ENCODE measurements around the gene OTULINL.

Gene OTULINL

DNA sequence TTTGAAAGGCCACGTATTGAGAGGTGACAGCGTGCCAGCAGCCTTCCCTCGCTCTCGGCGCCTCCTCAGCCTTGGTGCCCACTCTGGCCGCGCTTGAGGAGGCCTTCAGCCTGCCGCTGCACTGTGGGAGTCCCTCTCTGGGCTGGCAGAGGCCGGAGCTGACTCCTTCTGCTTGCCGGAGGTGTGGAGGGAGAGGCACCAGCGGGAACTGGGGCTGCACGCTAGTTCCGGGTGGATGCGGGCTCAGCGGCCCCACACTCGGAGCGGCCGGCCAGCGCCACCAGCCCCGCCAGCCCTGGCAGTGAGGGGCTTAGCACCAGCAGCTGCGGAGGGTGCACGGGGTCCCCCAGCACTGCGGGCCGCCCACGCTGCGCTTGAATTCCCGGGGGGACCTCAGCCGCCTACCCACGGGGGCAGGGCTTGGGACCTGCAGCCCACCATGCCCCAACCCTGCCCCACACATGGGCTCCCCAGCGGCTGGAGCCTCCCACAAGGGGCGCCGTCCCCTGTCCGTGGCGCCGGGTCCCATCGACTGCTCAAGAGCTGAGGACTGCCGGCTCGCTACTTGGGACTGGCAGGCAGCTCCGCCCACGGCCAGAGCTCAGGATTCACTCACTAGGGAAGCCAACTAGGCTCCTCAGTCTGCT, 4.4 kb upstream of the OTULINL start:
- no peak for DNase-seq

DNA sequence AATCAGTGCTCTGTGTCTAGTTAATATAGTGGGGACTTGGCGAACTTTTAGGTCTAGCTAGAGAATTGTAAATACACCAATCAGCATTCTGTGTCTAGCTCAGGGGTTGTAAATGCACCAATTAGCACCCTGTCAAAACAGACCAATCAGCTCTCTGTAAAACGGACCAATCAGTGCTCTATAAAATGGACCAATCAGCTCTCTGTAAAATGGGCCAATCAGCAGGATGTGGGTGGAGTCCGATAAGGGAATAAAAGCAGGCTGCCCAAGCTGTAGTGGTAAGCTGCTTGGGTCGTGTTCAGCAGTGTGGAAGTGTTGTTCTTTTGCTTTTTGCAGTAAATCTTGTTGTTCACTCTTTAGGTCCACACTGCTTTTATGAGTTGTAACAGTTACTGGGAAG, 3.6 kb upstream of the OTULINL start:
- no peak for DNase-seq

DNA sequence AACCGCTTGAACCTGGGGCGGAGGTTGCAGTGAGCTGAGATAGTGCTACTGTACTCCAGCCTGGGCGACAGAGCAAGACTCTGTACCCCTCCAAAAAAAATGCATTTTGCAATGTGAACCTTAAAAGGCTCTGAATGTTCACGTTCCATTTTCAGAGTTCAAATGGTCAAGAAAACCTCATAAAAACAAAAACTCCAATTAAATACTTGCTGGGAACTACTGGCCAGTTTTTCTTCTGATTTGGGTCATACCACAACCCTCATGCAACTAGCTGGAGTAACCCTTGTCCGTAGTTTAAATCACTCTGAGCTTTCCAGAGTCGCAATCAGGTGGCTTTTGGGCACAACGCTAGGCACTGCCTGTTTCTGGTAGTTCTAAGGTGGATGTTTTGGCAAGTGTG, 2.3 kb upstream of the OTULINL start:
- DNase-seq: no peak

DNA sequence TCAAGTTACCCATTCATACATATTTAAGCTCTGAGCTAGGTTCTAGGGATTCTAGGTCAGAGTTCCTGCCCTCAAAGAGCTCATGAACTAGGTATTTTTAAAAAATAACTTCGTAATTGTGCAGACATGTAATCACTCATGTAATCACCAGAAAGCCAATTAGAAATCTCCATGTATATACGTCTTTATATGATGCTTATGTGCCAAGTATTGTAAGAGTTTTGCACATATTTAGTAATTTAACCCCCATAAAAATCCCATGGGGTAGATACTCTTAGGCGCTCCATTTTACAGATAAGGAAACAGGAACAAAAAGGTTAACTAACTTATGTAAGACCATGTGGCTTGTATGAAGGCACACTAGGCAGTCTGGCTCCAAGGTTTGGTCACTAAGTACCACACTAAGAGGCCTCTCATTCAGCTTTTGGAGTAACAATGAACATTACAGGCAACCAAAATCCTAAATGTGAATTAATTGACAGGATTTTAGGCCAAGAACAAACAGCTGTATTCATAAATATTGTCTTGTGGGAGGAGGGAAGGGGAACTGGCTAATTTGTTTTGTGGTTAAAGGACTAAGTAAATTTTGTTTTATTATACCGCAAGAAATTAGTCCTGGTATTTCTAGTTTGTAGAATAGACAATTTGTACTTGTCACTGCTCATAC, 1.7 kb upstream of the OTULINL start:
- DNase-seq: no peak

DNA sequence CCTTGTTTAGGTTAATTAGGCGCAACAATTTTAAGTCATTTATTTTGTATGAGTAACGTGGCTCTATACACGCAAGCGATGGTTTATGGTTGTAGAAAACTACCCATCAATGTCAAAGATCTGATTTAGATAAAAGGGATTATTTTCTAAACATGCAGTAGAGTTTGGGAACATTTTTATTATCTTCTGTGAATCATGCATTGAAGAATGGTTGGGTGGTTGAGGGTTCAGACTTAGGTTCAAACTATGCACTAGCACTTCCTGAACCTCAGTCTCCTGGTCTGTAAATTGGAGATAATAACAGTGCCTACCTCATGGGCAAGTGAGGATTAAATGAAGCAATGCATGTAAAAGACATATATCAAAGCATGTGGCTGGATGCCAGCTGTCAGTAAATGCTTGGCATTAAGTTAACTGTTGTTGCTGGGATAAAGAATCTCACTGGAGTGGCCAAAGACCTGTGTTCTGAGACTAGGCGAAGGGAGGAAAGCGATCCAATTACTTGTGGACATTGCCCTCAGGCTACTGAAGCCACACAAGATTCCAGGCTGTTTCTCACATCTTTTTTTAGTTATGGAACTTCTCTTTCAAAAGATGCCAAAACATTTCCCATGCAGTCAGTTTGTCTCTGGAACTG, 1.1 kb upstream of the OTULINL start:
- DNase-seq: no peak

DNA sequence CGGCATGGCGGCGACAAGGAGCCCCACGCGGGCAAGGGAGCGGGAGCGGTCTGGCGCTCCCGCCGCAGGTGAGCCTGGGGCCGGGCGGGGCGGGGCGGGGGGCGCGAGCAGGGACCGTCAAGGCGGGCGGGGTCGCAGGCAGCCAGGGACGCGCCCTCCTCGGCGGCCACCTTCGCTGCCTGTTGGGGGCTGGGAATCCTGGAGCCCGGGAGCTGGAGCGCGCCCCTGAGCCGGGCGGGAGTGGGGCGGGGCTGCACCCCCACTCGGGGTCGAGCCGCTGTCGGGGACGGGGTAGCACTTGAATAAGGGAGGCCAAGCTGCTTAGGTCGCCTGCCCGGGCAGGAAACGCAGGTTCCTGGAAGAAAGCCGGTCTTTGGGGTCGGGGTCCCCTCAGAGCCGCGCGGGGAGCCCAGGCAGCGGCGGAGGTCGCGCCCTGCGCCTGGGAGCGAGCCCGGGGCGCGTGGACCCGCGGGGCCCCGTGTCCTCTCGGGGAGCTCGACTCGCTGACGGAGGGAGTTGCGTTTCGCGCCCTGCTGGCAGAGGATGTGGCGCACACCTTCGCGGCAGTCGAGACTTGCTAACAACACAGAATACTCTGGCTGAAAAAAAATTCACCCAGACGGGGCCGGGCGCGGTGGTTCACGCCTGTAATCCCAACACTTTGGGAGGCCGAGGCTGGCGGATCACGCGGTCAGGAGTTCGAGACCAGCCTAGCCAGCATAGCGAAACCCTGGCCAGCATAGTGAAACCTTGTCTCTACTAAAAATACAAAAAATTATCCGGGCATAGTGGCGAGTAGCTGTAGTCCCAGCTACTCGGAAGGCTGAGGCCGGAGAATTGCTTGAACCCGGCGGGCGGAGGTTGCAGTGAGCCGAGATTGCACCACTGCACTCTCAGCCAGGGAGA, 552 bp downstream of the OTULINL start:
- peak in 2 of 14 donors; percentile 44 to 68 for DNase-seq

DNA sequence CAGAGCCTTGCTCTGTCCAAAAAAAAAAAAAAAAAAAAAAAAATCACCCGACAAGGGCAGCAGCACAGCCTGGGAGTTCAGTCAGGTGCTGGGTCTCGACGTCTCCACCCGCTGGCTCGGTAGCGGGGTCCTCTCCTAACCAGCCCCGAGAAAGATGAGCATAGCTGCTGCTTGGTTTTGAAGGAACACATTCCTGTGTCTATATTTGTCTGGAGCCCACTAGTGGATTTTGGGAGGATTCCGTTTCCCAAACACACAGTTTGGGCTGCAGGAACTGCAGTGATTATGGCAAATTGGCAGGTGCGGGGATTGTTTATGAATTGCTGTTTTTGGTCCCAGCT, 1.2 kb downstream of the OTULINL start:
- peak in 1 of 14 donors; percentile 45 for DNase-seq

DNA sequence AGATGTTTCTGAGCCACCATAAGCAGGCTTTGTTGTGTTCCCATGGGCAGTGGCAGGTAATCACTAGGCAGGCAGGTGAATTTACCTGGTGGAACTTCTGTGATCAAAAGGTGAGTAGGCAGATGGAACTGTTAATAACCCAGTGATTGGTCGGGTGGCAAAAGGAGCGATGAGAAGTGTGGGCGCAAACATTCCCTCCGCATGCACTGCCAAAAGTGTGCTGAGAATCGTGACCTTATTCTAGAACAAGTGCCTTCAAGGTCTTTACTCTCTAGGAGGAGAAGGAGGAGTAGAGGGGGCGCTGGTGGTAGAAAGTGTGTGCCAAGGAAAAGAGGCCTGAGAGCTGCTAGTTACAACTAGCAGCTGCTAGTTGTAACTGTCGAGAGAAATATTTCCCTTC, 3.3 kb downstream of the OTULINL start:
- no peak for DNase-seq

DNA sequence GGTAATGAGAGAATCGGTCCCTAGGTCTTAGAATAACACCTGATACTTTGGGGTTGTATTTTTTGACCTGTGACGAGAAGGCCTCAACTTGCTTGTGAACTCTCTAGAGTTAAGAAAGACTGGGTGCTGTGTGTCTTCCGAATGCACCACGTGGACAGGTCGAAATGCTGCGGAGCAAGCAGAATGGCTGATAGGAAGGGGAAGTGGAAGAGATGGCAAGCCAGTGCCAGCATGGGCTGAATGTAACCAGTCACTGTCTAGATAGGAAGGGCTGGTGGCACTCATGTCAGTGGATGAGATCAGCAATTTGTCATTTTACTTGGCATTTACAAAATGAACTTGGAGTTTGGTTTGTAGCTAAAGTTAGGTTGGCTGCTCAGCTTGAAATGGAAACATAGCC, 5.6 kb downstream of the OTULINL start:
- DNase-seq: peak in 5 of 14 donors; percentile 35 to 53 (median 45)

DNA sequence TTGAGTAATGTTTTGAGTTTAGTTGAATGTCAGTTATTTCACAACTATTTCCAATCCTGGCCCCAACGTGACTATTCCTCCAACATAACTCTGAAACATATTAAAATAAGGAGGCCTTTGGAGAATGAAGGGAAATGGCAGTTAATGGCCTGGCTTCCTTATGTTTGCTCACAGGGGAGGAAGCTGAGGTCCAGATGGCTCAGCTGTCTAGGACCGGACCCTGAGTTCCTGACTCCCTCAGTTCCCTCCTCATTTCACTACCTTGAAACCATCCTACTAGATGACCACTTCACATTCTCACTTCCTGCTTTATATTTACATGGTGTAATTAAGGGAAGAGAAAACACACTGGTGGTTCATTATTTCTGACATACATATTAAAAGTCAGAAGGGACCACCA, 6.6 kb downstream of the OTULINL start:
- DNase-seq: no peak

DNA sequence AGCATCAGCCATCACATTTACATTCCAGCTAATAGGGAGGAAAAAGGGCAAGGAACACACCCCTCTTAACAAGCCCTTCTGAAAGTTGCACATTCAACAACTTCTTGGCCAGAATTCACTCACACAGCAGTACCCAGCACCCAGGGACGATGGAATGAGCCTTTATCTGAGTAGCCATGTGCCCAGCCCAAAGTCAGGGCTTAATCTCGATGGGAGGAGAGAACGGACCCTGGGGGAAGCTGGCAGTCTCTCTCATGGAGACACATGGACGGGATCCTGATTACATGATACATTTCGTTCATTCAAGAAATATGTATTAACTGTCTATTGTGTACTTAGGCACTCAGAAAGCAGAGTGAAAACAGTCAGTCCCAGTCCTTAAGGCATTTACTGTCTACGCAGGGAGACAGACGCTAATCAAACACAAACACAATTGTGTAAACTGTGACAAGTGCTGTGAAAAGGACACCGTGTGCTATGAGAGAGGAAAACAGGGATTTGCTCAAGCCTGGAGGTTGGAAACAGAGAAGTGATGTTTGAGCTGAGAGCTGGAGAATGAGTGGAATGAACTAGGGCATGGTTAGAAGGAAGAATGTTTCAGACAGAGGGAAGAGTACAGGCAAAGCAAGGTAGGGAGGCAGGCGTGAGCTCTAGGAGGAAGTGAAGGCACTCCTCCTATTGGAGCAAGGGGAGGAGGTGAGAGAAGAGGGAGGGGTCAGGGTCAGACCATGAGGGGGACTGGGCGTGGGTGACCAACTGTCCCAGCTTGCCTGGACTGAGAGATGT, 7.4 kb downstream of the OTULINL start:
- no peak for DNase-seq

DNA sequence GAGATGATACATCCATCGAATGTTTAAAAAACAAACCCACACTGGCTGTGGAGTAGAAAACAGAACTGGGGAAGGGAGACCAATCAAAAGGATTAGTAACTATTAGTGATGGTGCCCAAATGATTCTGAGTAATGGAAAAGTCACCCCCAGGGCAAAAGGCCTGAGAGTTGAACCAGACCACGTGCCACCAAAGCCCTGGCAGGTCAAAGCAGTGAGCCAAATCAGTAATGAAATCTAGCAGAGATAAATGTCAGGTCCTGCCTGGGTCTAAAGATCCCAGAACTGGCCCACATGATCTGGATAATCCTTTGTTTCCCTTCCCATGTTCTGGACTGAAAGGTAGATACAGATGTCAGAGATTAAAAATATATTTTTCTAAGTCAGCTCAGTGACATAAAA, 9.4 kb downstream of the OTULINL start:
- DNase-seq: no peak

DNA sequence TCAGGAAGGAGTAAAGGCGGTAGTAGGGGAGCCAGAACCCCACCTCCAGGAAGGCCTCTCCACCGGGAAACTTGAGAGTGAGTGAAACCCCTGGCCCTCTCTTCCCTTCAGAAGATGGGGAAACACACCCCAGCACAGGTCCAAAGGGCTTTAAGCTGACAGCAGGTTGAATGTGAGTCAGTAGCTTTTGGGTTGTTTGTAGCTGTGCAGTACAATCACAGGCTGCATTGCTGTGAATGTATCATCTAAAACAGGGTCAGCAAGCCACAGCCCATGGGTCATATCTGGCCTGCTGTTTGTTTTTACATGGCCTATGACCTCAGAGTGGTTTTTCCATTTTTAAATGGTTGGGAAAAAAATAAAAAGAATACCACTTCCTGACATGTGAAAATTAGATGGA, 10.0 kb downstream of the OTULINL start:
- no peak for DNase-seq

DNA sequence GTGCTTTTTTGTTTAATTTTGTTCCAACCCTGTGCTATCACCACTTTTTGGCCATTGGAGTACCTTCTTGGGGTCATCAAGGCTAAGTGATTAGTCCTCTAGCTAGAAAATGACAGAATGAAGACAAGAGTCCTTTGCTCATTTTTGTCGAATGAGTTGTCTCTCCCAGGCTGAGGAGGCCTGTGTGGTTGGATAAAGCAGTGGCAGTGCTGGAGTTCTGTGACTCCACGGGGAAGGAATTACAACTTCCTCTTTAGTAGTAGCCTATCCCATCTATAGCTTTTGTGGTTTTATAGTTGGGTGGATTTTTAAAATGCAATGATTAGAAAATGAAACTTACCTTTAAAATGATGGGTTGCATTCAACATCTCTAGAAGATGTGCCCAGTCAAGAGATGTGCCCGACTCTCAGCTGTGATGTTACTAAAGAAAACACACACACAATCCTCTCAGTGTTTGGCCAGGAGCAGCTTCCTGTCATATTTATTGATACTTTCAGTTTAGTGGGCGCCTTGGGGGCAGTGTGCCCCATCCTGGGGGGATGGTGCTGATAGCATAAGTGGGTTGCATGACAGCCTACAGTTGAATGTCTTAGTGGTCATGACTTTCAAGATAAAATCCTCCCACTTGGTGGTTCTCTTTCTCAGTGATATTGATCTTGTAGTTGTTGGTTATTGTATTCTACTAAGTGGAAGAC, 11.9 kb downstream of the OTULINL start:
- DNase-seq: no peak

DNA sequence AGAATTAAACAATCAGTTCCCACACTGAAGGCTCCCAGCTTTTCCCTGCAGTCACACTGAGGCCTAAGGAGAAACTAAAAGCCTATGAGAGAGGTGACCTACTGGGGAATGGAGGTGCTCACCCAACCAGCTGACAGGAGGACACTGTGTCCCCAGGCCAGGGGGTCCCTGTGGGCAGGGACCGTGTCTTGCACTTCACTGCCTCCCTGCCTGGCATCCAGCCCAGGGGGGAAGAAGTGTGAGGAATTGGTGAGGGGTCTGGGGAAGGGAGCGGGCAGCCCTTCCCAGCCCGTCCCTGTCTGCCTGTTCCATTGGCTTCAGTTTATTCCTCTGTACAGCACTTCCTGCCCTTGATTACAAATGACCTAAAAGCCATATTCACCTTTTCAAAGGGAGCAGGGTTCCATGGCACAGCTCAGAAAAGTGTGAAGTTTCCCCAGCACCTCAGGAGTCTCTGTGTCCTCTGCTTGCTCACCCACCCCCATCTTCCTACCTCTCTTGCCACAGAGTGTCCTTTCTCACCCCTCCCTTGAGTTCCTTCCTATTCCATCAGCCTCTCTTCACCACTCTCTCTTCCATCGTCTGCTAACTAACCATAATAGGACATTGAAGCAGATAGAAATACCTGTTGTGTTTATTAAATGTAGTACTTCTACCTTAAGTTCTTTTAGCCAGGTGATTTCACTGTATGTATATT, 12.9 kb downstream of the OTULINL start:
- no peak for DNase-seq

DNA sequence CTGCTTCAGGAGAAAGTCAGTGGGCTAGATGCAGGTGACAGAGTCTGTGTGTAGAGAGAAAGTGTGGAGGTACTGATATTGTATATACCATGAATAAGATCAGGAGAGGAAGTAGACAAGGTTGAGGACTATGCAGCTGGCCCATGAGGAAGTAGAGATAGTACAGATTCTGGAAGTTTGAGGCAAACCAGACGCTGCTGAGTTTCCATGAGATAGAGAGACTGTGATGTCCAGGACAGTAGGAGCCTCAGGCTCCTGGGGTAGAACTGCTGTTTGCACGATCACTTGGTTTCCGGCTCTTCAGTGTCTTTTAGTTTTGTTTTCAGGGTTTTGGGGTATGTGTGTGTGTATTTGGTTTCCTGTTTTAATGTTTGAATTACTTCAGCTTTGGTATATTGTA, 13.6 kb downstream of the OTULINL start:
- peak in 2 of 14 donors; percentile 15 to 16 for DNase-seq

DNA sequence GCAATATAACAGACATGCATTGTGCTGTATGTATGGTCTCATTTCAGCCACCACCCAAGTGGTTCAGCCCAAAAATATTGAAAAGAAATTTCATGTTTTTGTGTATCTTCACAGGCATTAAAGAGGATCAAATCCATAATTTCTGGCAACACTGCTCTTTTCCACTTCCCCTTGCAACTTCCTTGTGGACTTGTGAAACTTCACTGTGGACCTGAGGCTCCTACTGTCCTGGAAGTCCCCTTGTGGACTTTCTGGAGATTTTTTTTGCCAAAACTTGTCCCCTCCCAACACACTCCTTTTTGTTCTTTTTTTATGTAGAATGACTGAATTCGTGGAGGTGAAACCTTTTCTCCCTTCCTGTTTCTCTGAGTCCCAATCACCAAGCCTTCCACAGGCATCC, 14.3 kb downstream of the OTULINL start:
- no peak for DNase-seq

DNA sequence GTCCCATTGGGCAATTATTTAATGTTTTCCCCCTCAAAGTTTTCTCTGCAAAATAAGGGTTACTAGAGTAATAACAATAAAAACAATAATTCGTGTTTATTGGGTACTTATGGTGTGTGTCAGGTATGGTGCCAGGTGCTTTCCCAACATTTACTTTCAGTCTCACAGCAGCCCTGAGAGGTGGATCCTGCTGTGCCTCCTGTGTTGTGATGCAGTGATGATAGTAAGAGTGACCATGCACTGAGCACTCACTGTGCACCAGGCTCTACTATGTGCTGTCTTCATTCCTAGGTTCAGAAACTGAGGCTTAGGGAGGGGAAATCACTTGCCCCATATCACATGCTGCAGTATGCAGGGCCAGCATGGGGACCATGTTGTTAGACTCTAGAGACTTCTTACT, 15.5 kb downstream of the OTULINL start:
- no peak for DNase-seq

DNA sequence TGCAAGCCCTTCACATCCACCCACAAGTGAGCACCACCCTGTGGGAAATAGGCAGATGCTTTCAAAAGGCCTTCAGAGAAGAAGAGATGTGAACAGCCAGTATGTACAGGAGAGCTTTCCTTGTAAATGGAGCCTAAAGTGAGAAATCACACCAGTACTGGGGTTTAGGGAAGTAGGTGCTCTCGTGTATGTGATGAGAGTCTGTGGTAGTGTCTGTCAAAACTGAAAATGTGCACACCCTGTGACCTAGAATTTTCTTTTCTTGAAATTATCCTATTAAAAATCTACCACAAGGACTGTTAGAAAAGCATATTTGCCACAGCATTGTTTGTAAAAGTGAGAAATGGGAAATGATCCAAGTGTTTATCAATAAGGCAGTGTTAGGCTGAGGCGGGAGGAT, 16.6 kb downstream of the OTULINL start:
- no peak for DNase-seq

DNA sequence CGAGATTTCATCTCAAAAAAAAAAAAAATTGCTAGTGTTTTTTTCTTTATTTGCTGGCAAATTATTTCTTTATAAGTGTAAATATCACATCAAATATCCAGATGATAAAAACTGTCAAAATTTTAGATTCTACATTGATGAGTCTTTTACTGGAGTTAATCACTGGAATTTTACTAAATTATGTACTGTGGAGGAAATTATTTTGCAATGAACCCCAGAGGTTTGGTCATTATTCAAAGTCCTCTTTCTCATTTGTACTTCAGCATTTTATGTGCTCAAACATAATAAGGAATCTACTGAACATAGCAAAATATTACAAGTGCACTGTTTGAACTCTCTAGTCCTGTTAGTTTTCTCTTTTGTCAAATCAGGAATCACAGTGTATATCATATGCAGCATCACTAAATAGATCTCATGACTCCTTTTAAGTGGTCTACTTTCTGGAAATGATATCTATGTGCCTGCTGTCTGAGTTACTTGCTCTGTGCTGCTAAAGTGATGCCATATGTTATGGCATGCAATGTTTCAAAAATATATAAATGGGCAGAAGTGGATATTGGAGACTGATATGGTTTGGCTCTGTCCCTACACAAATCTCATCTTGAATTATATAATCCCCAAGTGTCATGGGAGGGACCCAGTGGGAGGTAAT, 18.0 kb downstream of the OTULINL start:
- no peak for DNase-seq
